Heart left ventricle (tissue), 16 donors: ENCODE results near the gene TSPAN33. TPM values are rescaled to one million over a fixed set of nuclear protein-coding genes. Genes with fewer than 3 reads are reported as not detected.

Source experiments
- ATAC-seq, 4 donors: fragments of 200-7000 bp; cut with Tn5 transposase; one replicate each; pipeline ENCODE4 v1.9.1; 2020 to 2022; ENCODE audit warnings: moderate library complexity in 4 of 4, mild to moderate bottlenecking in 3 of 4, moderate number of reproducible peaks in 1 of 4
- DNase-seq, 5 donors: peaks; one replicate each; pipeline ENCODE4 v3.0.0-alpha.2; 2020
- H3K27ac ChIP-seq, 12 donors: fragments of 200-600 bp; sonication (generic) in 4 of 12; one replicate each; pipeline versions ENCODE4 v1.5.0 to v1.8.0; 2016 to 2022; ENCODE audit warnings: mild to moderate bottlenecking in 2 of 12
- H3K27me3 ChIP-seq, 9 donors: fragments of 200-600 bp; sonication (generic) in 2 of 9; one replicate each; pipeline versions ENCODE4 v1.5.1 to v1.8.0; 2016 to 2022; ENCODE audit warnings: mild to moderate bottlenecking in 3 of 9
- H3K36me3 ChIP-seq, 9 donors: fragments of 200-600 bp; sonication (generic) in 2 of 9; one replicate each; pipeline versions ENCODE4 v1.5.0 to v1.8.0; 2018 to 2022; ENCODE audit warnings: mild to moderate bottlenecking in 2 of 9
- H3K4me1 ChIP-seq, 12 donors: fragments of 200-600 bp; sonication (generic) in 4 of 12; one replicate each; pipeline versions ENCODE4 v1.5.0 to v1.8.0; 2016 to 2022; ENCODE audit warnings: mild to moderate bottlenecking in 3 of 12
- H3K4me3 ChIP-seq, 12 donors: fragments of 200-600 bp; sonication (generic) in 4 of 12; one replicate each; pipeline versions ENCODE4 v1.5.0 to v1.8.0; 2017 to 2022; ENCODE audit warnings: mild to moderate bottlenecking in 9 of 12, moderate library complexity in 4 of 12
- H3K9me3 ChIP-seq, 12 donors: fragments of 200-600 bp; sonication (generic) in 4 of 12; one replicate each; pipeline versions ENCODE4 v1.5.0 to v1.8.0; 2016 to 2022; ENCODE audit warnings: mild to moderate bottlenecking in 1 of 12
- CTCF ChIP-seq, 12 donors: fragments of 200-600 bp; sonication (generic) in 4 of 12; IDR thresholded peaks; one replicate each; pipeline versions ENCODE4 v1.5.0 to v1.8.0; 2018 to 2022; ENCODE audit warnings: antibody characterized with exemption in 12 of 12, mild to moderate bottlenecking in 5 of 12
- POLR2A ChIP-seq, 2 donors: fragments of 450-650 bp; IDR thresholded peaks; one replicate each; pipeline ENCODE4 v1.6.1; 2017; ENCODE audit warnings: antibody characterized with exemption in 2 of 2, mild to moderate bottlenecking in 2 of 2, moderate library complexity in 2 of 2
- WGBS, 4 donors: extraction: QIAGEN DNeasy Blood & Tissue Kit in 2 of 4; methylation state at CpG; one replicate each; pipeline versions ENCODE4 v1.1.5 to v1.1.7; 2013 to 2018; 5-methylcytosine and 5-hydroxymethylcytosine counted together
- intact Hi-C, 10 donors: fragments of 100-400 bp; cut with DNase I; formaldehyde crosslinking; loops; one replicate each; pipeline versions ENCODE4 v1.11.1 to v1.14.2; 2022
- polyA plus RNA-seq, 2 donors: library from polyadenylated mRNA; stranded (reverse); fragments of 200-250 nt; gene quantifications; one replicate each; pipeline ENCODE4 v1.2.3, GENCODE V29; 2013
- total RNA-seq, 9 donors: library from RNA; depleted of rRNA in 2 of 9; stranded (reverse); fragments of >200 nt in 2 of 9; fragmentation: NEBNext Ultra II Directional in 3 of 9; extraction: Animal tissue kit (Norgen Biotek cat#: 25700) in 3 of 9; gene quantifications; one replicate each; pipeline versions ENCODE4 v1.1.0 to v1.2.4, GENCODE V29; 2016 to 2023
- donor health status: ischemic (EF 13 %, LVEDD 7.1; RV severe dilation, severe dysfunction).
- donor health status: healthy with polysubstance abuse.
- donor health status: DM: no; HTN: yes; CAD: no.
- donor health status: DM: no; HTN: no; CAD: no.
- donor health status: ischemic (EF 25% LVEDD 6.9; RV normal size, moderate dysfunction).
- donor health status: ischemic (EF 25% LVEDD 5.7; RV mildly dilated, moderate dysfunction).
- donor health status: healthy.
- donor health status: DM: yes; HTN: yes; CAD: no.
- donor health status: ischemic (EF 35%, LVEDD 5.7; RV mildly dilated, moderate dysfunction).
- donor health status: nonischemic (EF 11% LVEDD 7.7; RV severe dilation, severe dysfunction).
- donor health status: DM: yes; HTN: yes; CAD: no.
- donor health status: PGD.
- donor health status: ischemic (EF 29% LVEDD 5.4; RV normal size, mild dysfunction).
- donor health status: nonischemic (EF 23%, LVEDD 6.1; RV moderate dilation, normal function).

Gene TSPAN33
- total and polyA plus RNA-seq, 11 donors = 3.0 to 21.5 (median 8.8) TPM

DNA sequence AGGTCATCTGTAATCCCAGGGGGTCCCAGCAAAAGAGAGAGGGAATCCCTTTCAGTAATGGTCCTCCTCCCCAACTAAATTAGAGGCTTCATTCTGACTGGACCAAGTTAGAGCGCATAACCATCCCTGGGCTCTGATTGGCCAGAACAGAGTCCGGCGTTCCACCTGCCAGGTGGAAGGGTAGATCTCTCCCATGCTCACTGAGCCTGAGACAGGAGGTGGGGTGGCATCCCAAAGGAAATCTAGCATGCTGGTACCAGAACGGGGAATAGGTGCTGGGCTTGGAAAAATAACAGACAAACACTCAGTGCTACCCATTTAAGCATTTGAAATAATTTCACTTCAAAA is 21.0 kb upstream of the TSPAN33 start:
- ATAC-seq (no peak), DNase-seq (no peak)
- WGBS, 4 donors = 92 to 93% (median 92%) methylated on average over 4 of the region's 4 CpGs
- Histone ChIP-seq H3K4me1 (peaks cover 0 to 16% (median 0%) of the 10 kb centered on the region in 12 donors), H3K4me3 (no peak overlapping the region), H3K36me3 (no peaks in the 10 kb centered on the region), H3K27me3 (peaks cover 0 to 26% (median 0%) of the 10 kb centered on the region in 9 donors), H3K9me3 (peaks cover 0 to 20% (median 0%) of the 10 kb centered on the region in 12 donors), H3K27ac (no peak overlapping the region)
- intact Hi-C loops = no loop called here
- TF ChIP-seq CTCF (IDR thresholded peaks at IDR 0.05) (no peak), POLR2A (IDR thresholded peaks at IDR 0.05) (no peak)

GRCh38 chr7:129126314-129126713 is 18.2 kb upstream of the TSPAN33 start:
- Histone ChIP-seq H3K27me3 (peaks cover 0 to 20% (median 0%) of the 10 kb centered on the region in 9 donors), H3K36me3 (no peaks in the 10 kb centered on the region), H3K27ac (no peak overlapping the region), H3K4me3 (no peak overlapping the region), H3K9me3 (peaks cover 0 to 7% (median 0%) of the 10 kb centered on the region in 12 donors), H3K4me1 (peaks cover 0 to 16% (median 0%) of the 10 kb centered on the region in 12 donors)
- 29 to 45% (median 34%) methylated on average over 17 to 50 of the region's 50 CpGs for WGBS, 4 donors
- TF ChIP-seq CTCF (IDR thresholded peaks at IDR 0.05) = no peak
- no peak for TF ChIP-seq POLR2A (IDR thresholded peaks at IDR 0.05)
- no peak for DNase-seq
- intact Hi-C loops = no loop called here
- ATAC-seq = no peak

DNA sequence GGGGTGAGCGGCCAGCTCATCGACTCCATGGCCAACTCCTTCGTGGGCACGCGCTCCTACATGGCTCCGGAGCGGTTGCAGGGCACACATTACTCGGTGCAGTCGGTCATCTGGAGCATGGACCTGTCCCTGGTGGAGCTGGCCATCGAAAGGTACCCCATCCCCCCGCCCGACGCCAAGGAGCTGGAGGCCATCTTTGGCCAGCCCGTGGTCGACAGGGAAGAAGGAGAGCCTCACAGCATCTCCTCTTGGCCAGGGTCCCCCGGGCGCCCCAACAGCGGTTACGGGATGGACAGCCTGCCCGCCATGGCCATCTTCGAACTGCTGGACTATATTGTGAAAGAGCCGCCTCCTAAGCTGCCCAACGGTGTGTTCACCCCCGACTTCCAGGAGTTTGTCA is 17.4 kb upstream of the TSPAN33 start:
- Histone ChIP-seq H3K27ac (no peak overlapping the region), H3K4me1 (peaks cover 0 to 12% (median 0%) of the 10 kb centered on the region in 12 donors), H3K27me3 (peaks cover 0 to 20% (median 0%) of the 10 kb centered on the region in 9 donors), H3K4me3 (no peak overlapping the region), H3K36me3 (no peaks in the 10 kb centered on the region), H3K9me3 (no peaks in the 10 kb centered on the region)
- 91 to 98% (median 95%) methylated on average over 17 to 24 of the region's 24 CpGs for WGBS, 4 donors
- TF ChIP-seq CTCF (IDR thresholded peaks at IDR 0.05) (no peak), POLR2A (IDR thresholded peaks at IDR 0.05) (no peak)
- intact Hi-C loops = no loop called here
- no peak for ATAC-seq
- DNase-seq = no peak

DNA sequence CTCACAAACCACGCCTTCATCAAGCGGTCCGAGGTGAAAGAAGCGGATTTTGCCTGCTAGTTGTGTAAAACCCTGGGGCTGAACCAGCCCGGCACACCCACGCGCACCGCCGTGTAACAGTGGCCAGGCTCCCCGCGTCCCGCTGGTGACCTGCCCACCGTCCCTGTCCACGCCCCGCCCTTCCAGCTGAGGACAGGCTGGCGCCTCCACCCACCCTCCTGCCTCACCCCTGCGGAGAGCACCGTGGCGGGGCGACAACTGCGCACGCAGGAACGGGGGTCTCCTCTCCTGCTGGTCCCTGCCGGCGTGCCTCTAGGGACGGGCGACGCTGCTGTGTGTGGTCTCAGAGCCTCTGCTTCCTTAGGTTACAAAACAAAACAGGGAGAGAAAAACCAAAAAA is 16.9 kb upstream of the TSPAN33 start:
- Histone ChIP-seq H3K9me3 (no peaks in the 10 kb centered on the region), H3K4me3 (no peak overlapping the region), H3K27me3 (peaks cover 0 to 20% (median 0%) of the 10 kb centered on the region in 9 donors), H3K4me1 (peaks cover 0 to 9% (median 0%) of the 10 kb centered on the region in 12 donors), H3K27ac (no peak overlapping the region), H3K36me3 (no peaks in the 10 kb centered on the region)
- intact Hi-C loops = no loop called here
- 94 to 96% (median 95%) methylated on average over 20 to 28 of the region's 28 CpGs for WGBS, 4 donors
- ATAC-seq (no peak), DNase-seq (no peak)
- TF ChIP-seq CTCF (IDR thresholded peaks at IDR 0.05) = no peak
- no peak for TF ChIP-seq POLR2A (IDR thresholded peaks at IDR 0.05)
